Measurements from ENCODE around the gene WWOX. TPM values are rescaled to one million over a fixed set of nuclear protein-coding genes. Genes with fewer than 3 reads are reported as not detected.

Gene WWOX
- total RNA-seq, 3 donors from 2014 or later, result 11.7 to 18.0 (median 13.8) TPM

- ATAC-seq, result no peak
Measured at GRCh38 chr16:78584213-78584860, 484.9 kb downstream of the WWOX start.

DNA sequence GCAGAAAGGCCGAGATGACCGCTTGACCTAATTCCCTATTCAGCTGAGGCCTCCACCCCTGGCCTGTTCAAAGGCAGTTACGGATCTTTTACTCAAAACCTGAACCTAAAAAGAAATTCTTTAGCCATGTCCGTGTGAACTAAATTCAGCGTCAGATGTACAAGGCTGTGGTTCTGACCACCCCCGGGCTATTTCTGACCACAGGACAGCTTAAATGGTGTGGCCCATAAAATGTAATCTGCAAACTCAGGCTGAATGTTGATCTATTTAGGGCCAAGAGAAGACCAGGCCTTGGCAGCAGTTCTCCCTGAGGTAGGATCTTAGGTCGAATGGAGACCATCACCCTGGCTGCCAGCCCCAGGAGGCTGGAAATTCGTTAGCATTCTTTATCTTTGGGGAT is 485.5 kb downstream of the WWOX start:
- DNase-seq (no peak), ATAC-seq (no peak)
- Histone ChIP-seq H3K4me1 (ENCODE audit: low read depth) (no peaks in the 10 kb centered on the region), H3K9me3 (no peaks in the 10 kb centered on the region), H3K36me3 (ENCODE audit: low read depth) (no peaks in the 10 kb centered on the region), H3K4me3 (no peak overlapping the region)
- no peak for TF ChIP-seq CTCF (IDR thresholded peaks at IDR 0.05)
- intact Hi-C loops (cut with DNase I, micrococcal nuclease), result no loop called here

More at GRCh38 chr16:78584213-78584860, 484.9 kb downstream of the WWOX start:
- no peaks in the 10 kb centered on the region for H3K9me3 ChIP-seq
- DNase-seq, result no peak
- no peaks in the 10 kb centered on the region for H3K4me1 ChIP-seq (ENCODE audit: low read depth)
- TF ChIP-seq CTCF (IDR thresholded peaks at IDR 0.05), result no peak
- intact Hi-C loops (cut with DNase I, micrococcal nuclease), result no loop called here
- H3K36me3 ChIP-seq (ENCODE audit: low read depth), result no peaks in the 10 kb centered on the region
- no peak overlapping the region for H3K4me3 ChIP-seq

DNA sequence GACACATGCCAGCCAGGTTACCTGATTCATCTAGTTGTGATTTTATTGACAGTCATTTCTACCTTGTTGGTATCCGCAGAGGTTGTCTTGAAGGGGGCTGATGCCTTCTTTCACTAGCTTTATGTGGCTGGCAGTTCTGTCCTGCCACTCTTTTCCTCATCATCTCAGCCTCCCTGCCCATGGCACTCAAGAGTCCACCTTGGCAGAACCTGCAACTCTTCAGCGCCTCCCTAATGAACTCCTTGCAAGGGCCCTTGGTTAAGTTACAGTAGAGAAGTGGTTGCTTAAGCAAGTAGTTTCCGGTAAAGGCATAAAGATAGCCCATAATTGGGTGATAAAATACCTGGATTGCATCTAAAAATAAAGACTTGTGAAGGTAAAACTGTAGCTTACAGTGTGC is 489.9 kb downstream of the WWOX start:
- intact Hi-C loops (cut with DNase I, micrococcal nuclease), result no loop called here
- Histone ChIP-seq H3K36me3 (ENCODE audit: low read depth) (no peaks in the 10 kb centered on the region), H3K9me3 (no peaks in the 10 kb centered on the region), H3K4me3 (no peak overlapping the region), H3K4me1 (ENCODE audit: low read depth) (no peaks in the 10 kb centered on the region)
- no peak for DNase-seq
- no peak for TF ChIP-seq CTCF (IDR thresholded peaks at IDR 0.05)
- no peak for ATAC-seq

DNA sequence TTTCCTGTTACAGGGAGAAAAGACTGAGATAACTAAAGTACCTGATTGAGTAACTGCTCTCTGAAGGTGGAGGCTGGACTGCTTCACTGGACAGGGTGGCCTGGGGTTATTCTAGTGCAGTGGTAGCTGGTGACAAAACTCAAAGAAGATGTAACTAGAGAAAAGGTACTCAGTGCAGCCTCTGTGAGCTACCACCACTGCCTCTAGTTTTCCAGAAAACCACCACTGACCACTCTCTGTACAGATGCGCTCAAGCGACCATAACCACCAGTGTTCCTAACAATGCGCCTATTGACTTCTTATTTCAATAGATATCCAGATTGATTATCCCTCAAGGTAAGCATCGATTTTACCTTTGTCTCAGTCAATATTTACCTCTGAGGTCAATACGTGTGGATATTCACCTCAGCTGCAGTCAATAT is 492.2 kb downstream of the WWOX start:
- Histone ChIP-seq H3K4me3 (no peak overlapping the region), H3K9me3 (no peaks in the 10 kb centered on the region), H3K36me3 (ENCODE audit: low read depth) (no peaks in the 10 kb centered on the region), H3K4me1 (ENCODE audit: low read depth) (no peaks in the 10 kb centered on the region)
- intact Hi-C loops (cut with DNase I, micrococcal nuclease), result no loop called here
- no peak for ATAC-seq
- no peak for DNase-seq
- TF ChIP-seq CTCF (IDR thresholded peaks at IDR 0.05), result no peak

DNA sequence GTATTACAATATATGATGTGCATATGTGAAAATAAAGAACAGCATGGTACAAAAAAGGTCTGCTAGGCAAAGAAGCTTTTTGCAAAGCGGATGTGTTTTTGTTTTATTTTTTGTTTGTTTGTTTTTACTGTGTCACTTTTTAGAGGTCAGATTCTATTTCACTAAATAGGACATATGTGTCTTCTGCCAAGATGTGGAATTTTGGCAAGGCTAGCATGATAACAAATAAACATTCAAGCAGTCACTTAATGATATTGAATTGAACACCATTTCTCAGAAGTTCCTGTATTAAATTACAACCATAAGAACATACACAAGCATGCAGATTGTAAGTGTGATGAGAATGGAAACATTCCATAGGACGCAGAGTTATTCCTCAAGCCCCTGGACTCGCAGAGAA is 492.7 kb downstream of the WWOX start:
- intact Hi-C loops (cut with DNase I, micrococcal nuclease), result no loop called here
- ATAC-seq, result no peak
- Histone ChIP-seq H3K4me3 (no peak overlapping the region), H3K9me3 (no peaks in the 10 kb centered on the region), H3K36me3 (ENCODE audit: low read depth) (no peaks in the 10 kb centered on the region), H3K4me1 (ENCODE audit: low read depth) (no peaks in the 10 kb centered on the region)
- DNase-seq, result no peak
- no peak for TF ChIP-seq CTCF (IDR thresholded peaks at IDR 0.05)

GRCh38 chr16:78593352-78593751 is 493.9 kb downstream of the WWOX start:
- Histone ChIP-seq H3K4me1 (ENCODE audit: low read depth) (no peaks in the 10 kb centered on the region), H3K9me3 (no peaks in the 10 kb centered on the region), H3K36me3 (ENCODE audit: low read depth) (no peaks in the 10 kb centered on the region), H3K4me3 (no peak overlapping the region)
- no peak for DNase-seq
- intact Hi-C loops (cut with DNase I, micrococcal nuclease), result no loop called here
- no peak for ATAC-seq
- no peak for TF ChIP-seq CTCF (IDR thresholded peaks at IDR 0.05)
